Mammary epithelial cell (primary cell): ENCODE data around the gene ASZ1.

ENCODE experiments used
- EZH2 ChIP-seq: IDR thresholded peaks from 2 replicates; pipeline ENCODE4 v1.6.1; 2012; ENCODE audit warnings: low read length, inconsistent platforms, borderline replicate concordance
- TF ChIP-seq, protein P1 (sequence below), 2 donors: IDR thresholded peaks in 1 of 2; conservative IDR thresholded peaks in 1 of 2; 2 replicates each; pipeline ENCODE4 v1.5.1; 2011 to 2012; ENCODE audit warnings: inconsistent platforms in 2 of 2, low read length in 2 of 2, mild to moderate bottlenecking in 2 of 2, control low read depth in 1 of 2, low read depth in 1 of 2; ENCODE audit not compliant: insufficient read depth in 1 of 2; ENCODE audit errors: extremely low read depth in 1 of 2

DNA sequence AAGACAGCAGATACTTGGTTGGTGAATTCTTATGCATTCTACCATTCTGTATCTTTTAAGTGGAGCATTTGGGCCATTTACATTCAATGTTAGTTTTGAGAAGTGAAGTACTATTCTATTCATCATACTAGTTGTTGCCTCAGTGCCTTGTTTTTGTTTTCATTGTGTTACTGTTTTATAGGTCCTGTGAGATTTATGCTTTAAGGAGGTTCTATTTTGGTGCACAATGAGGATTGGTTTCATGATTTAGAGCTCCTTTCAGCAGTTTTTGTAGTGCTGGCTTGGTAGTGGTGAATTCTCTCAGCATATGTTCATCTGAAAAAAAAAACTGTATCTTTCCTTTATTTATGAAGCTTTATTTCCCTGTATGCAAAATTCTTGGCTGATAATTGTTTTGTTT lies 81.1 kb downstream of the ASZ1 start:
- TF ChIP-seq EZH2 = no peak
- TF ChIP-seq, protein P1, sequence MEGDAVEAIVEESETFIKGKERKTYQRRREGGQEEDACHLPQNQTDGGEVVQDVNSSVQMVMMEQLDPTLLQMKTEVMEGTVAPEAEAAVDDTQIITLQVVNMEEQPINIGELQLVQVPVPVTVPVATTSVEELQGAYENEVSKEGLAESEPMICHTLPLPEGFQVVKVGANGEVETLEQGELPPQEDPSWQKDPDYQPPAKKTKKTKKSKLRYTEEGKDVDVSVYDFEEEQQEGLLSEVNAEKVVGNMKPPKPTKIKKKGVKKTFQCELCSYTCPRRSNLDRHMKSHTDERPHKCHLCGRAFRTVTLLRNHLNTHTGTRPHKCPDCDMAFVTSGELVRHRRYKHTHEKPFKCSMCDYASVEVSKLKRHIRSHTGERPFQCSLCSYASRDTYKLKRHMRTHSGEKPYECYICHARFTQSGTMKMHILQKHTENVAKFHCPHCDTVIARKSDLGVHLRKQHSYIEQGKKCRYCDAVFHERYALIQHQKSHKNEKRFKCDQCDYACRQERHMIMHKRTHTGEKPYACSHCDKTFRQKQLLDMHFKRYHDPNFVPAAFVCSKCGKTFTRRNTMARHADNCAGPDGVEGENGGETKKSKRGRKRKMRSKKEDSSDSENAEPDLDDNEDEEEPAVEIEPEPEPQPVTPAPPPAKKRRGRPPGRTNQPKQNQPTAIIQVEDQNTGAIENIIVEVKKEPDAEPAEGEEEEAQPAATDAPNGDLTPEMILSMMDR (conservative IDR thresholded peaks at IDR 0.05 in 1 of 2, IDR thresholded peaks at IDR 0.05 in 1 of 2; ENCODE audit: extremely low read depth in 1 of 2, insufficient read depth in 1 of 2, low read depth in 1 of 2, low read length in 2 of 2) = no peak
